RWPE2 (cell line): ENCODE results near the gene LIPE.
A peak's percentile ranks its signal among the peaks of the same experiment; 100 is the strongest.

ENCODE experiments used
- ATAC-seq: fragments of 200-7000 bp; cut with Tn5 transposase; 3 replicates; pipeline ENCODE4 v1.9.1; 2021; ENCODE audit warnings: low read depth
- DNase-seq: peaks from one replicate; pipeline ENCODE4 v3.0.0-alpha.2; 2020; ENCODE audit warnings: low spot score
- H3K27ac ChIP-seq: fragments of 450-650 bp; 2 replicates; pipeline ENCODE4 v1.5.1; 2017; ENCODE audit warnings: mild to moderate bottlenecking; ENCODE audit not compliant: poor library complexity, severe bottlenecking
- H3K27me3 ChIP-seq: fragments of 250-450 bp; sonication (Bioruptor Pico); 2 replicates; pipeline ENCODE4 v1.5.1; 2021; ENCODE audit warnings: mild to moderate bottlenecking, moderate library complexity; ENCODE audit not compliant: insufficient read depth, poor library complexity, severe bottlenecking
- H3K36me3 ChIP-seq: fragments of 250-450 bp; sonication (Bioruptor Pico); 2 replicates; pipeline ENCODE4 v1.5.1; 2020; ENCODE audit warnings: low read depth, mild to moderate bottlenecking, moderate library complexity
- H3K4me1 ChIP-seq: fragments of 250-450 bp; sonication (Bioruptor Pico); 2 replicates; pipeline ENCODE4 v1.5.1; 2021; ENCODE audit warnings: mild to moderate bottlenecking, moderate library complexity; ENCODE audit not compliant: insufficient read depth, poor library complexity, severe bottlenecking
- H3K4me3 ChIP-seq: fragments of 250-450 bp; sonication (Bioruptor Pico); 2 replicates; pipeline ENCODE4 v1.5.1; 2021; ENCODE audit warnings: mild to moderate bottlenecking, moderate library complexity; ENCODE audit not compliant: severe bottlenecking
- H3K9me3 ChIP-seq: fragments of 250-450 bp; sonication (Bioruptor Pico); 2 replicates; pipeline ENCODE4 v1.5.1; 2021; ENCODE audit warnings: mild to moderate bottlenecking, moderate library complexity; ENCODE audit not compliant: severe bottlenecking
- TF ChIP-seq, protein P1 (sequence below): fragments of 450-650 bp; IDR thresholded peaks from one replicate; pipeline ENCODE4 v1.5.1; 2017; ENCODE audit warnings: mild to moderate bottlenecking, moderate library complexity; ENCODE audit not compliant: poor library complexity, severe bottlenecking

The LIPE gene

DNA sequence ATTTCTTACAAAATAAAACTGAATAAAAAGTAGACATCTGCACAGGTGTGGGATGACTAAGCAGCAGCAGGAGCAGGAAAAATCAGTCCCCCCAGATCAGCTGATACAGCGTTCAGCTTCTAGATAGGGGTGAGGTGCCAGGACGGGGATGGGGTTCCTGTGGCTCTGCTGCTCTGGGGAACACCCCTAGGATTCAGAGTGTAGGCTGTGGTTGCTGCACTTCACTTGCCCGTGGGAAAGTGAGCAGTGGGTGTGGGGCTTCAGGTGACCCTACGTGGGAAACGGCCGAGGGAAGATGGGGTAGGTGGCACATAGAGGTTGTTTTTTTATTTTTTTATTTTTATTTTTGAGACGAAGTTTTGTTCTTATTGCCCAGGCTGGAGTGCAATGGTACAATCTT is 18.8 kb upstream of the LIPE start:
- Histone ChIP-seq H3K9me3 (no peaks in the 10 kb centered on the region), H3K4me1 (peaks cover 12% of the 10 kb centered on the region), H3K36me3 (no peaks in the 10 kb centered on the region), H3K27me3 (no peaks in the 10 kb centered on the region), H3K27ac (no peak overlapping the region), H3K4me3 (no peak overlapping the region)
- TF ChIP-seq, protein P1, sequence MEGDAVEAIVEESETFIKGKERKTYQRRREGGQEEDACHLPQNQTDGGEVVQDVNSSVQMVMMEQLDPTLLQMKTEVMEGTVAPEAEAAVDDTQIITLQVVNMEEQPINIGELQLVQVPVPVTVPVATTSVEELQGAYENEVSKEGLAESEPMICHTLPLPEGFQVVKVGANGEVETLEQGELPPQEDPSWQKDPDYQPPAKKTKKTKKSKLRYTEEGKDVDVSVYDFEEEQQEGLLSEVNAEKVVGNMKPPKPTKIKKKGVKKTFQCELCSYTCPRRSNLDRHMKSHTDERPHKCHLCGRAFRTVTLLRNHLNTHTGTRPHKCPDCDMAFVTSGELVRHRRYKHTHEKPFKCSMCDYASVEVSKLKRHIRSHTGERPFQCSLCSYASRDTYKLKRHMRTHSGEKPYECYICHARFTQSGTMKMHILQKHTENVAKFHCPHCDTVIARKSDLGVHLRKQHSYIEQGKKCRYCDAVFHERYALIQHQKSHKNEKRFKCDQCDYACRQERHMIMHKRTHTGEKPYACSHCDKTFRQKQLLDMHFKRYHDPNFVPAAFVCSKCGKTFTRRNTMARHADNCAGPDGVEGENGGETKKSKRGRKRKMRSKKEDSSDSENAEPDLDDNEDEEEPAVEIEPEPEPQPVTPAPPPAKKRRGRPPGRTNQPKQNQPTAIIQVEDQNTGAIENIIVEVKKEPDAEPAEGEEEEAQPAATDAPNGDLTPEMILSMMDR, result no peak
- DNase-seq (no peak), ATAC-seq (no peak)

DNA sequence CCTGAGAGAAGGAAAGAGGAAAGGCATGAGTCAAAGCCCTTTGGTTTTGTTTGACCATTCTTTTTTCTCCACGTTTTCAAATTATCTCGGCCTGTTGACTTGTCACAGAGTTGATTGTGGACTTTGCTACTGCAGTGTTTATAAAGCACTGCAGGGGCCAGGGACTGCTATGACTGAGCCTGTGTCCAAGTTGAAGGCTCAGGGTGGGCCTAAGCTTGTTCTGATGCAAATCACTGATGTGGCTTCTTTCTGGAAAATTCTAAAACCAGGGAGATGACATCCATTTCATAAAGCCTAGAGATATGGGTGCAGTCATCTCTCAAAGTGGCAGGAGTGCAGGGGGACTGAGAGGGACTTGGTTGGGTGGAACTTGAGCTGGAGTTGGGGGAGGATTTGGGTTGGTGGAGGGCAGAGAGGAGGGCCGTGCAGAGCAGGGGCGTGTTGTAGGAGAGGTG is 16.8 kb upstream of the LIPE start:
- Histone ChIP-seq H3K36me3 (no peaks in the 10 kb centered on the region), H3K4me1 (peaks cover 3% of the 10 kb centered on the region), H3K27me3 (no peaks in the 10 kb centered on the region), H3K9me3 (no peaks in the 10 kb centered on the region), H3K4me3 (no peak overlapping the region), H3K27ac (no peak overlapping the region)
- TF ChIP-seq, protein P1, result no peak
- DNase-seq (no peak), ATAC-seq (no peak)

DNA sequence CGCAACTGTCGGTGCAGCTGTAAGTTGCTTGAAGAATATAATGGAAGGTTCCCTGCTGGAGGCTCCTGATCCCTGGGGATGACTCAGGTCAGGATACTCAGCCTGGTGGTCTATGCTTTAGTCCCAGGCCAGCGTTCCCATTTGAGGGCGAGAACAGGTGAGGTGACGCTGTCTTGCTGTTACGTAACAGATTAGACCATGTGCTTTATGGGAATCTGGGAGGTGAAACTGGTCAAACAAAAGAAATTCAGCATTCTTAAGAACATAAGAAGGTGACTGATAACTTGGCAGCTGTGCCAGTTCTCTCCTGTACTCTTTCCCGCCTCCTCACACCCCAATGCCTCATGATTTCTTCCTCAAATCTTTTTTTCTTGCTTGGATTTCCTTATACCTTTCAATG is 15.6 kb upstream of the LIPE start, which contains the start of gene CXCL17:
Gene CXCL17, minus strand, starts transcription at position 114 of the 400 bp plus-strand sequence. CDS start 114 bp downstream, outside the sequence.
- TF ChIP-seq, protein P1, result no peak
- DNase-seq, result no peak
- no peak for ATAC-seq

DNA sequence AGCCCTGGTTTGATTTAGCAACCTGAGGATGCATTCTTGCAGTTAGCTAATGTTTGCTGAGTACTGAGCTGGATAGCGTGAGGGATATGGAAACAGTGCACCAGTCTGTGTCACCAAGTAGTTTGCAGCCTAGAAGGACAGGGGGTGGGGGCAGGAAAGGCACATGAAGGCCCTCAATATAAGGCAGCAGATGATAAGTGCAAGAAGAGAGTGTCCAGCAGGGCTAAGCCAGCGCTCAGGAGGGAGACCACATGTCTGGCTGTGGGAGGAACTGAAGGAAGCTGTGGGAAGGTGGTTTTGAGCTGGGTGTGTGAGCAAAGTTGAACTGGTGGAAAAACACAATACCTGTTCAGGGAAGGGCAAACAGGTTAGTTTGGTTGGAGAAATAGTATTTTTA is 13.9 kb upstream of the LIPE start:
- H3K4me1 ChIP-seq, result peaks cover 3% of the 10 kb centered on the region
- no peak overlapping the region for H3K4me3 ChIP-seq
- ATAC-seq (no peak), DNase-seq (no peak)
- no peak overlapping the region for H3K27ac ChIP-seq
- H3K9me3 ChIP-seq, result no peaks in the 10 kb centered on the region
- H3K27me3 ChIP-seq, result no peaks in the 10 kb centered on the region
- no peaks in the 10 kb centered on the region for H3K36me3 ChIP-seq
- TF ChIP-seq, protein P1, result no peak

More for the DNA sequence above, 15.6 kb upstream of the LIPE start, which contains the start of gene CXCL17:
- Histone ChIP-seq H3K4me3 (no peak within 1 kb of the TSS), H3K36me3 (no peaks in the 10 kb centered on the region), H3K27ac (no peak within 1 kb of the TSS), H3K4me1 (peaks cover 3% of the 10 kb centered on the region), H3K27me3 (no peaks in the 10 kb centered on the region), H3K9me3 (no peaks in the 10 kb centered on the region)

DNA sequence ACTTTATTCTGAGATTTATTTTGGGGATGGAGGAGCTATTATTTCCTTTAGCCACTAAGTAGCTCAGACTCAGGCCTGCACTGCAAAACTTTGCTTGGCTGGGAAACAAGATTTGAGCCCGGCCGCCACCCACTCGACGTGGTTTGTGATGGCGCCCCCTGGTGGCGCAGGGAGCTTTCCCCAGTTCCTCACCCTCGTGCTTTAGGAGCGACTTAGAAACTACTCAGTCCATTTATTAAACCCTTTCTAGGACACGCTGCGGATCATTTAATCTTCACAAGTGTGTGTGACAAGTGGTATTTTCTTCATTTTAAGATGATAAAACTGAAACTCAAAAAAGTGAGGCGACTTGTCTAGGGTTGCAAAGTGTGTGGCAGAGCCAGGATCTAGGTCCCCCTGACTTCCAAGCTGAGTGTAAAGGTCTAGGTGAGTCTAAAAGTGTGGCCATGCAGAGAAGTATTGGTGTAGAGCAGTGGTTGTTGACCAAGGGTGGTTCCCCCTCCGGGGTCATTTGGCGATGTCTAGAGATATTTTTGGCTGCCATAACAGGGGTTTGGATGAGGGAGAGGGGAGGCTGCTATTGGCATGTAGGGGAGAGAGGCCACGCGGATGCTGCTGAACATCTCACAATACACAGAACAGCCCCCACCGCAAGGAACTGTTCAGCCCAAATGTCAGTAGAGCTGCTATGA is 13.3 kb upstream of the LIPE start:
- no peak overlapping the region for H3K27ac ChIP-seq
- peaks cover 3% of the 10 kb centered on the region for H3K4me1 ChIP-seq
- no peaks in the 10 kb centered on the region for H3K27me3 ChIP-seq
- no peak overlapping the region for H3K4me3 ChIP-seq
- TF ChIP-seq, protein P1, result peak; percentile 91
- H3K36me3 ChIP-seq, result no peaks in the 10 kb centered on the region
- ATAC-seq (peak; percentile 33; the same call in 1 of the 3 replicates), DNase-seq (no peak)
- H3K9me3 ChIP-seq, result no peaks in the 10 kb centered on the region
